Measurements from ENCODE around the gene DLEU7. TPM values are rescaled to one million over a fixed set of nuclear protein-coding genes. Genes with fewer than 3 reads are reported as not detected.

Gene DLEU7
- total and polyA plus RNA-seq, 4 donors: 0.17 to 0.47 (median 0.24) TPM

GRCh38 chr13:50812242-50812641 lies 31.2 kb downstream of the DLEU7 start:
- no peak for TF ChIP-seq HNF4A (conservative IDR thresholded peaks at IDR 0.05)
- no peak for TF ChIP-seq NR2F2 (IDR thresholded peaks at IDR 0.05)
- no peak for TF ChIP-seq FOXA2 (IDR thresholded peaks at IDR 0.05)
- TF ChIP-seq FOXA1 (IDR thresholded peaks at IDR 0.05): no peak
- TF ChIP-seq, protein P1, sequence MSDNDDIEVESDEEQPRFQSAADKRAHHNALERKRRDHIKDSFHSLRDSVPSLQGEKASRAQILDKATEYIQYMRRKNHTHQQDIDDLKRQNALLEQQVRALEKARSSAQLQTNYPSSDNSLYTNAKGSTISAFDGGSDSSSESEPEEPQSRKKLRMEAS (IDR thresholded peaks at IDR 0.05): no peak
- TF ChIP-seq JUND (IDR thresholded peaks at IDR 0.05): no peak
- TF ChIP-seq RAD21 (IDR thresholded peaks at IDR 0.05): no peak
- no peak for TF ChIP-seq HNF4G (IDR thresholded peaks at IDR 0.05)
- TF ChIP-seq YY1 (IDR thresholded peaks at IDR 0.05): no peak
- TF ChIP-seq, protein P2, sequence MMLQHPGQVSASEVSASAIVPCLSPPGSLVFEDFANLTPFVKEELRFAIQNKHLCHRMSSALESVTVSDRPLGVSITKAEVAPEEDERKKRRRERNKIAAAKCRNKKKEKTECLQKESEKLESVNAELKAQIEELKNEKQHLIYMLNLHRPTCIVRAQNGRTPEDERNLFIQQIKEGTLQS (IDR thresholded peaks at IDR 0.05): no peak
- TF ChIP-seq, protein P3, sequence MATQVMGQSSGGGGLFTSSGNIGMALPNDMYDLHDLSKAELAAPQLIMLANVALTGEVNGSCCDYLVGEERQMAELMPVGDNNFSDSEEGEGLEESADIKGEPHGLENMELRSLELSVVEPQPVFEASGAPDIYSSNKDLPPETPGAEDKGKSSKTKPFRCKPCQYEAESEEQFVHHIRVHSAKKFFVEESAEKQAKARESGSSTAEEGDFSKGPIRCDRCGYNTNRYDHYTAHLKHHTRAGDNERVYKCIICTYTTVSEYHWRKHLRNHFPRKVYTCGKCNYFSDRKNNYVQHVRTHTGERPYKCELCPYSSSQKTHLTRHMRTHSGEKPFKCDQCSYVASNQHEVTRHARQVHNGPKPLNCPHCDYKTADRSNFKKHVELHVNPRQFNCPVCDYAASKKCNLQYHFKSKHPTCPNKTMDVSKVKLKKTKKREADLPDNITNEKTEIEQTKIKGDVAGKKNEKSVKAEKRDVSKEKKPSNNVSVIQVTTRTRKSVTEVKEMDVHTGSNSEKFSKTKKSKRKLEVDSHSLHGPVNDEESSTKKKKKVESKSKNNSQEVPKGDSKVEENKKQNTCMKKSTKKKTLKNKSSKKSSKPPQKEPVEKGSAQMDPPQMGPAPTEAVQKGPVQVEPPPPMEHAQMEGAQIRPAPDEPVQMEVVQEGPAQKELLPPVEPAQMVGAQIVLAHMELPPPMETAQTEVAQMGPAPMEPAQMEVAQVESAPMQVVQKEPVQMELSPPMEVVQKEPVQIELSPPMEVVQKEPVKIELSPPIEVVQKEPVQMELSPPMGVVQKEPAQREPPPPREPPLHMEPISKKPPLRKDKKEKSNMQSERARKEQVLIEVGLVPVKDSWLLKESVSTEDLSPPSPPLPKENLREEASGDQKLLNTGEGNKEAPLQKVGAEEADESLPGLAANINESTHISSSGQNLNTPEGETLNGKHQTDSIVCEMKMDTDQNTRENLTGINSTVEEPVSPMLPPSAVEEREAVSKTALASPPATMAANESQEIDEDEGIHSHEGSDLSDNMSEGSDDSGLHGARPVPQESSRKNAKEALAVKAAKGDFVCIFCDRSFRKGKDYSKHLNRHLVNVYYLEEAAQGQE (IDR thresholded peaks at IDR 0.05): no peak
- TF ChIP-seq SP1 (IDR thresholded peaks at IDR 0.05): no peak
- TF ChIP-seq, protein P4, sequence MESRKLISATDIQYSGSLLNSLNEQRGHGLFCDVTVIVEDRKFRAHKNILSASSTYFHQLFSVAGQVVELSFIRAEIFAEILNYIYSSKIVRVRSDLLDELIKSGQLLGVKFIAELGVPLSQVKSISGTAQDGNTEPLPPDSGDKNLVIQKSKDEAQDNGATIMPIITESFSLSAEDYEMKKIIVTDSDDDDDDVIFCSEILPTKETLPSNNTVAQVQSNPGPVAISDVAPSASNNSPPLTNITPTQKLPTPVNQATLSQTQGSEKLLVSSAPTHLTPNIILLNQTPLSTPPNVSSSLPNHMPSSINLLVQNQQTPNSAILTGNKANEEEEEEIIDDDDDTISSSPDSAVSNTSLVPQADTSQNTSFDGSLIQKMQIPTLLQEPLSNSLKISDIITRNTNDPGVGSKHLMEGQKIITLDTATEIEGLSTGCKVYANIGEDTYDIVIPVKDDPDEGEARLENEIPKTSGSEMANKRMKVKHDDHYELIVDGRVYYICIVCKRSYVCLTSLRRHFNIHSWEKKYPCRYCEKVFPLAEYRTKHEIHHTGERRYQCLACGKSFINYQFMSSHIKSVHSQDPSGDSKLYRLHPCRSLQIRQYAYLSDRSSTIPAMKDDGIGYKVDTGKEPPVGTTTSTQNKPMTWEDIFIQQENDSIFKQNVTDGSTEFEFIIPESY (IDR thresholded peaks at IDR 0.05): no peak
- Histone ChIP-seq H3K9me3 (ENCODE audit: control insufficient read depth in 4 of 4, low read length in 3 of 4) (no peaks in the 10 kb centered on the region), H3K27ac (ENCODE audit: low read depth in 1 of 2, low read length in 2 of 2) (no peak overlapping the region), H3K4me3 (ENCODE audit: low read depth in 1 of 3, low read length in 3 of 3) (no peak overlapping the region), H3K9ac (ENCODE audit: low read depth in 1 of 2, low read length in 2 of 2) (no peak overlapping the region), H3K36me3 (ENCODE audit: control insufficient read depth in 4 of 4, insufficient read depth in 3 of 4, low read depth in 1 of 4, low read length in 3 of 4) (no peaks in the 10 kb centered on the region), H3K4me1 (ENCODE audit: control insufficient read depth in 4 of 4, insufficient read depth in 4 of 4, low read length in 3 of 4) (no peaks in the 10 kb centered on the region), H3K27me3 (ENCODE audit: control insufficient read depth in 4 of 4, insufficient read depth in 4 of 4, low read length in 3 of 4) (no peaks in the 10 kb centered on the region)
- 91% methylated on average over 4 of the region's 4 CpGs for WGBS
- no peak for DNase-seq (ENCODE audit: low spot score)

DNA sequence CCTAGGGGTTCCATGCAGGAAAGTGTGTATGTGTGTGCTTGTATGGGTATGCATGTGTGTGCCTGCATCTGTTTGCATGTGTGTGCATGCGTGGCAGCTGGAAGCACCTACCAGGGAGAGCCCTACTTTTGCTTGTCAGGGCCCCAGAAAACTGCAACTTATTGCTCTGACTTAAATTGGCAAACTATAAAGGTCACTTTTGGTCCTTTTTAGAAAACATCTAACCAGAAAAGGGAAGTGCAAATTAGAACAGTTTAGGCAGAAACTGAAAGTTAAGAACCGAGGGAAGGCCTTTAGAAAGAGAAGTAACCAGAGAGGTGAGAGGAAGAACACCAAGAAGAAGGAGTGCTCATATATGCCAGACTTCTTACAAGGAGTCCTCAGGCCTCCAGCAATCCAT lies 32.5 kb downstream of the DLEU7 start:
- no peak overlapping the region for H3K27ac ChIP-seq (ENCODE audit: low read depth in 1 of 2, low read length in 2 of 2)
- no peaks in the 10 kb centered on the region for H3K27me3 ChIP-seq (ENCODE audit: control insufficient read depth in 4 of 4, insufficient read depth in 4 of 4, low read length in 3 of 4)
- WGBS: 82% methylated on average over 2 of the region's 2 CpGs
- H3K4me3 ChIP-seq (ENCODE audit: low read depth in 1 of 3, low read length in 3 of 3): no peak overlapping the region
- no peaks in the 10 kb centered on the region for H3K4me1 ChIP-seq (ENCODE audit: control insufficient read depth in 4 of 4, insufficient read depth in 4 of 4, low read length in 3 of 4)
- no peaks in the 10 kb centered on the region for H3K36me3 ChIP-seq (ENCODE audit: control insufficient read depth in 4 of 4, insufficient read depth in 3 of 4, low read depth in 1 of 4, low read length in 3 of 4)
- H3K9ac ChIP-seq (ENCODE audit: low read depth in 1 of 2, low read length in 2 of 2): no peak overlapping the region
- no peak for DNase-seq (ENCODE audit: low spot score)
- no peak for TF ChIP-seq HNF4G (IDR thresholded peaks at IDR 0.05)
- no peak for TF ChIP-seq HNF4A (conservative IDR thresholded peaks at IDR 0.05)
- TF ChIP-seq FOXA2 (IDR thresholded peaks at IDR 0.05): no peak
- no peak for TF ChIP-seq SP1 (IDR thresholded peaks at IDR 0.05)
- TF ChIP-seq JUND (IDR thresholded peaks at IDR 0.05): no peak
- TF ChIP-seq TAF1 (conservative IDR thresholded peaks at IDR 0.05): no peak
- TF ChIP-seq RXRA (IDR thresholded peaks at IDR 0.05): no peak
- no peak for TF ChIP-seq GABPA (IDR thresholded peaks at IDR 0.05 in 1 of 2, conservative IDR thresholded peaks at IDR 0.05 in 1 of 2)
- TF ChIP-seq EGR1 (IDR thresholded peaks at IDR 0.05; ENCODE audit: low read depth in 2 of 2): no peak
- no peak for TF ChIP-seq RAD21 (IDR thresholded peaks at IDR 0.05)
- TF ChIP-seq, protein P2 (IDR thresholded peaks at IDR 0.05): no peak
- TF ChIP-seq, protein P3 (IDR thresholded peaks at IDR 0.05): no peak
- TF ChIP-seq, protein P5, sequence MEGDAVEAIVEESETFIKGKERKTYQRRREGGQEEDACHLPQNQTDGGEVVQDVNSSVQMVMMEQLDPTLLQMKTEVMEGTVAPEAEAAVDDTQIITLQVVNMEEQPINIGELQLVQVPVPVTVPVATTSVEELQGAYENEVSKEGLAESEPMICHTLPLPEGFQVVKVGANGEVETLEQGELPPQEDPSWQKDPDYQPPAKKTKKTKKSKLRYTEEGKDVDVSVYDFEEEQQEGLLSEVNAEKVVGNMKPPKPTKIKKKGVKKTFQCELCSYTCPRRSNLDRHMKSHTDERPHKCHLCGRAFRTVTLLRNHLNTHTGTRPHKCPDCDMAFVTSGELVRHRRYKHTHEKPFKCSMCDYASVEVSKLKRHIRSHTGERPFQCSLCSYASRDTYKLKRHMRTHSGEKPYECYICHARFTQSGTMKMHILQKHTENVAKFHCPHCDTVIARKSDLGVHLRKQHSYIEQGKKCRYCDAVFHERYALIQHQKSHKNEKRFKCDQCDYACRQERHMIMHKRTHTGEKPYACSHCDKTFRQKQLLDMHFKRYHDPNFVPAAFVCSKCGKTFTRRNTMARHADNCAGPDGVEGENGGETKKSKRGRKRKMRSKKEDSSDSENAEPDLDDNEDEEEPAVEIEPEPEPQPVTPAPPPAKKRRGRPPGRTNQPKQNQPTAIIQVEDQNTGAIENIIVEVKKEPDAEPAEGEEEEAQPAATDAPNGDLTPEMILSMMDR (IDR thresholded peaks at IDR 0.05; ENCODE audit: low read depth, low read length, missing input control): no peak
- no peak for TF ChIP-seq FOXA1 (IDR thresholded peaks at IDR 0.05)
- TF ChIP-seq, protein P4 (IDR thresholded peaks at IDR 0.05): no peak
- no peaks in the 10 kb centered on the region for H3K9me3 ChIP-seq (ENCODE audit: control insufficient read depth in 4 of 4, low read length in 3 of 4)
